Measurements from ENCODE around the gene C14orf180.

- TF ChIP-seq CTCF (IDR thresholded peaks at IDR 0.05) (no peak), POLR2A (IDR thresholded peaks at IDR 0.05) (no peak)
Measured at GRCh38 chr14:104602933-104603325, 23.4 kb downstream of the C14orf180 start.

All from ovary (tissue), 3 donors.